SU-DHL-6 (cell line): Measurements from ENCODE around the gene USP21.

Source experiments
- H2AFZ ChIP-seq: fragments of 200-600 bp; sonication (generic); 2 replicates; pipeline ENCODE4 v1.6.1; 2014; ENCODE audit warnings: low read depth, mild to moderate bottlenecking, moderate library complexity, mixed read lengths, antibody characterized with exemption, low read length; ENCODE audit not compliant: severe bottlenecking
- H3F3A ChIP-seq: fragments of 200-600 bp; shearing (Covaris generic); 2 replicates; pipeline ENCODE4 v1.6.0; 2016; ENCODE audit warnings: antibody characterized with exemption, mild to moderate bottlenecking; ENCODE audit not compliant: insufficient read depth
- H3K27ac ChIP-seq: fragments of 200-600 bp; sonication (generic); 2 replicates; pipeline ENCODE4 v1.5.1; 2016; ENCODE audit warnings: low read depth, mild to moderate bottlenecking, low read length, moderate library complexity, mixed read lengths
- H3K27me3 ChIP-seq: fragments of 200-600 bp; sonication (generic), shearing (Covaris generic); 2 replicates; pipeline ENCODE4 v1.6.0; 2014; ENCODE audit warnings: mild to moderate bottlenecking, low read length
- H3K36me3 ChIP-seq: fragments of 200-600 bp; sonication (generic); 2 replicates; pipeline ENCODE4 v1.6.1; 2014; ENCODE audit warnings: mild to moderate bottlenecking, low read length, mixed read lengths
- H3K4me2 ChIP-seq: fragments of 300-600, 200-600 bp; shearing (Covaris generic), sonication (generic); 2 replicates; pipeline ENCODE4 v1.6.0; 2014; ENCODE audit warnings: low read length, low read depth, mild to moderate bottlenecking; ENCODE audit not compliant: poor library complexity, severe bottlenecking
- H3K4me3 ChIP-seq: fragments of 200-600 bp; sonication (generic); 2 replicates; pipeline ENCODE4 v1.5.1; 2014; ENCODE audit warnings: antibody characterized with exemption, low read length, mild to moderate bottlenecking, mixed read lengths; ENCODE audit not compliant: insufficient read depth, poor library complexity, severe bottlenecking
- H3K79me2 ChIP-seq: fragments of 200-600 bp; sonication (generic); 2 replicates; pipeline ENCODE4 v1.6.1; 2014; ENCODE audit warnings: mild to moderate bottlenecking, low read length, moderate library complexity; ENCODE audit not compliant: insufficient read depth
- H3K9ac ChIP-seq: fragments of 200-600 bp; sonication (generic); 2 replicates; pipeline ENCODE4 v1.7.0; 2014; ENCODE audit warnings: mild to moderate bottlenecking, low read length
- H3K9me2 ChIP-seq: fragments of 200-600 bp; sonication (generic); replicated peaks from 2 replicates; pipeline ENCODE4 v1.6.1; 2014; ENCODE audit warnings: low read length; ENCODE audit not compliant: insufficient read depth
- H3K9me3 ChIP-seq: fragments of 200-600 bp; sonication (generic); 2 replicates; pipeline ENCODE4 v1.6.1; 2014; ENCODE audit warnings: low read length, mixed read lengths; ENCODE audit not compliant: insufficient read depth
- H4K20me1 ChIP-seq: fragments of 200-600 bp; sonication (generic); 2 replicates; pipeline ENCODE4 v1.6.1; 2014; ENCODE audit warnings: low read depth, mild to moderate bottlenecking, antibody characterized with exemption, low read length, moderate library complexity, mixed read lengths
- CTCF ChIP-seq: fragments of 200-600 bp; sonication (generic); IDR thresholded peaks from one replicate; pipeline ENCODE4 v1.5.1; 2017; ENCODE audit warnings: antibody characterized with exemption, mild to moderate bottlenecking, low read length, moderate library complexity; ENCODE audit not compliant: insufficient read depth, poor library complexity, severe bottlenecking
- EZH2phosphoT487 ChIP-seq: fragments of 200-600 bp; sonication (generic), shearing (Covaris generic); conservative IDR thresholded peaks from 2 replicates; pipeline ENCODE4 v1.6.1; 2018; ENCODE audit warnings: mild to moderate bottlenecking, antibody characterized with exemption, low read length, moderate library complexity, mixed read lengths

Gene USP21

GRCh38 chr1:161190962-161191521 is 31.7 kb downstream of the USP21 start:
- Histone ChIP-seq H2AFZ (no peak overlapping the region), H3K4me3 (no peak overlapping the region), H3K36me3 (no peaks in the 10 kb centered on the region), H3K9ac (no peak overlapping the region), H3K4me2 (no peak overlapping the region), H3K79me2 (no peaks in the 10 kb centered on the region), H4K20me1 (no peaks in the 10 kb centered on the region), H3K9me2 (no peaks in the 10 kb centered on the region), H3F3A (no peaks in the 10 kb centered on the region), H3K27ac (no peak overlapping the region), H3K27me3 (no peaks in the 10 kb centered on the region), H3K9me3 (no peaks in the 10 kb centered on the region)
- no peak for TF ChIP-seq CTCF
- TF ChIP-seq EZH2phosphoT487, result no peak

GRCh38 chr1:161191971-161192370 is 32.7 kb downstream of the USP21 start:
- Histone ChIP-seq H3K9ac (no peak overlapping the region), H3K4me3 (no peak overlapping the region), H3K36me3 (no peaks in the 10 kb centered on the region), H3K9me3 (no peaks in the 10 kb centered on the region), H3K79me2 (no peaks in the 10 kb centered on the region), H3F3A (no peaks in the 10 kb centered on the region), H2AFZ (no peak overlapping the region), H3K27ac (no peak overlapping the region), H3K4me2 (no peak overlapping the region), H3K9me2 (no peaks in the 10 kb centered on the region), H4K20me1 (no peaks in the 10 kb centered on the region), H3K27me3 (no peaks in the 10 kb centered on the region)
- TF ChIP-seq EZH2phosphoT487, result no peak

- Histone ChIP-seq H3K9ac (no peak overlapping the region), H3K36me3 (no peaks in the 10 kb centered on the region), H3K9me2 (no peaks in the 10 kb centered on the region), H3K27ac (no peak overlapping the region), H3K4me2 (no peak overlapping the region), H2AFZ (no peak overlapping the region), H3F3A (no peaks in the 10 kb centered on the region), H3K9me3 (no peaks in the 10 kb centered on the region), H4K20me1 (no peaks in the 10 kb centered on the region), H3K4me3 (no peak overlapping the region), H3K27me3 (no peaks in the 10 kb centered on the region), H3K79me2 (no peaks in the 10 kb centered on the region)
- TF ChIP-seq EZH2phosphoT487, result no peak
- peak; percentile 82 for TF ChIP-seq CTCF
These were observed 33.5 kb downstream of the USP21 start for GRCh38 chr1:161192476-161193465.
